Epithelial cell of proximal tubule (primary cell): ENCODE measurements around the gene RYR2. TPM values are rescaled to one million over a fixed set of nuclear protein-coding genes. Genes with fewer than 3 reads are reported as not detected.

Experiments used
- DNase-seq: peaks from one replicate; pipeline ENCODE4 v3.0.0-alpha.2; 2011; ENCODE audit warnings: low read depth
- H3K4me3 ChIP-seq: 2 replicates; pipeline ENCODE4 v1.5.1; 2011; ENCODE audit warnings: low read depth, mild to moderate bottlenecking, low read length
- CTCF ChIP-seq: conservative IDR thresholded peaks from 2 replicates; pipeline ENCODE4 v1.5.1; 2012; ENCODE audit warnings: low read depth, mild to moderate bottlenecking, low read length
- total RNA-seq: library from RNA; depleted of rRNA; stranded (reverse); fragments of >200 nt; gene quantifications from 2 replicates; pipeline ENCODE4 v1.2.3, GENCODE V29; 2015

Gene RYR2
- total RNA-seq, 1 donor from 2014 or later: 0.63 TPM

DNA sequence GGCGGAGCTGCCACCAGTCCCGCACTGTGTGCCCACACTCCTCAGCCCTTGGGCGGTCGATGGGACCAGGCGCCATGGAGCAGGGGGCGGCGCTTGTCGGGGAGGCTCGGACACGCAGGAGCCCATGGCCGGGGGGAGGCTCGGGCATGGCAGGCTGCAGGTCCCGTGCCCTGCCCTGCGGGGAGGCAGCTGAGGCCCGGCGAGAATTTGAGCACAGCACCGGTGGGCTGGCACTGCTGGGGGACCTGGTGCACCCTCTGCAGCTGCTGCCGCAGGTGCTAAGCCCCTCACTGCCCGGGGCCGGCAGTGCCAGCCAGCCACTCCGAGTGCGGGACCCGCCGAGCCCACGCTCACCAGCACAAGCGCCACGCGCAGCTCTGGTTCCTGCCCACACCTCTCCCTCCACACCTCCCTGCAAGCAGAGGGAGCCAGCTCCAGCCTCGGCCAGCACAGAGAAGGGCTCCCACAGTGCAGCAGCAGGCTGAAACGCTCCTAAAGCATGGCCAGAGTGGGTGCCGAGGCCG, 267.7 kb downstream of the RYR2 start:
- DNase-seq: no peak
- H3K4me3 ChIP-seq: no peak overlapping the region
- TF ChIP-seq CTCF: no peak

DNA sequence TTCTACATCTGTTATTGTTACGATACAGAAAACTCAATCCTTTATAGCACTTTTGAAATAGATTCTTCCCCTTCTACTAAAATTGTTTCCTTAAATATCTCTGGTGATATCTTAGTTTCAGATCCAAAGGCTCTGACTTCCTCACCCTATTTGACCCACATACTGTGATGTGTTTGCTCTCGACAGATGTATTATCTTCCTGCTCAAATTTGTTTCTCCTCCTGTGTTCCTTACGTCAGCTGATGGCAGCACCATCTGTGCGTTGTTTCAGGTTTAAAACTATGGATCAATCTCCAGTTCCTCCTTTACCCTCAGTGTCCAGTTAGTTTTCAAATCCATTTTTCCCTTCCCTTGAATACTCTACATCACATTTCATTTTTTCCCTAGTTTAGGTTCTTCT, 274.4 kb downstream of the RYR2 start:
- DNase-seq: no peak
- no peak overlapping the region for H3K4me3 ChIP-seq
- no peak for TF ChIP-seq CTCF

DNA sequence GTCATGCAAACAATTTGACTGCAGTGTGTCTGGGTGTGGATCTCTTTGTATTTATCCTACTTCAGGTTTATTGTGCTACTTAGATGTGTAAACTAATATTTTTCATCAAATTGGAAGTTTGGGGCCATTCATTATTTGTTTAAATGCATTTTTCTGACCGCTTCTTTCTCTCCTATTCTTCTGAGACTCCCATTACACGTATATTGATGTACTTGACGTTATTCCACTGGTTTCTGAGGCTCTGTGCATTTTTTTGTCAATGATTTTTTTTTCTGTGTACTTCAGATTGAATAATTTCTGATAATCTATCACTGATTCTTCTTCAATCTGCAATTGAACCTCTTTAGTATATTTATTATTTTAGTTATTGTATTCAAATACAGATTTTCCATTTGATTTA, 276.8 kb downstream of the RYR2 start:
- DNase-seq: no peak
- no peak overlapping the region for H3K4me3 ChIP-seq
- TF ChIP-seq CTCF: no peak

GRCh38 chr1:237320890-237321289, 278.9 kb downstream of the RYR2 start:
- H3K4me3 ChIP-seq: no peak overlapping the region
- no peak for TF ChIP-seq CTCF
- no peak for DNase-seq

GRCh38 chr1:237324226-237324625, 282.2 kb downstream of the RYR2 start:
- no peak for TF ChIP-seq CTCF
- H3K4me3 ChIP-seq: no peak overlapping the region
- DNase-seq: no peak

- DNase-seq: no peak
- no peak for TF ChIP-seq CTCF
- no peak overlapping the region for H3K4me3 ChIP-seq
These were observed 285.1 kb downstream of the RYR2 start for GRCh38 chr1:237327061-237327460.

DNA sequence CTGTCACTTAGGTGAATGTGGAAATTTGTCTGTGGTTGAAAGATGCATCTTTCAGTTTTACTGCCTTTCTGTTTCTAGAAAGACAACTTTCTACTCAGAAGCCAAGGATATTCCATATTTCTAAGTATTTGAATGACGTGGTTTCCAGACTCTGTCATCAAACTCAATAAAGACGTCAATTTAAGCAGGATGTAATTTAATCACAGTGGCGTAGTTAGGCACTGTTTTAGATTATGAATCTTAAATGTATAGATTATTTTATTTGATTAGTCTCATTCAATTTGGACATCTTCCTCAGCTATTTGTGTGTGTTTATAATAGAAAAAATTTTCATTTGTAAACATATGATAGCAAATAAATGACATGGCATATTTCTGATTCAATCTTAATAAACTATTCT, 298.9 kb downstream of the RYR2 start:
- H3K4me3 ChIP-seq: no peak overlapping the region
- TF ChIP-seq CTCF: no peak
- DNase-seq: no peak
